ENCODE data around the gene FAM170B. TPM values are rescaled to one million over a fixed set of nuclear protein-coding genes. Genes with fewer than 3 reads are reported as not detected.
A peak's percentile ranks its signal among the peaks of the same experiment; 100 is the strongest.

The FAM170B gene
- total and polyA plus RNA-seq, 9 of the 15 experiments (the other 6 are each of a cell fraction or from before 2014, with no cell fraction given): 0.11 to 0.21 TPM; not detected in 7

GRCh38 chr10:49182776-49183175 lies 49.0 kb upstream of the FAM170B start (continued):
- TF ChIP-seq HINFP (tag; conservative IDR thresholded peaks at IDR 0.05; ENCODE audit: low read depth): no peak
- 0 out of 2 replicates have a peak, but pooled peaks have one; percentile 65 for TF ChIP-seq ZNF668 (CRISPR knock-in tag; IDR thresholded peaks at IDR 0.05)
- TF ChIP-seq, protein P1, sequence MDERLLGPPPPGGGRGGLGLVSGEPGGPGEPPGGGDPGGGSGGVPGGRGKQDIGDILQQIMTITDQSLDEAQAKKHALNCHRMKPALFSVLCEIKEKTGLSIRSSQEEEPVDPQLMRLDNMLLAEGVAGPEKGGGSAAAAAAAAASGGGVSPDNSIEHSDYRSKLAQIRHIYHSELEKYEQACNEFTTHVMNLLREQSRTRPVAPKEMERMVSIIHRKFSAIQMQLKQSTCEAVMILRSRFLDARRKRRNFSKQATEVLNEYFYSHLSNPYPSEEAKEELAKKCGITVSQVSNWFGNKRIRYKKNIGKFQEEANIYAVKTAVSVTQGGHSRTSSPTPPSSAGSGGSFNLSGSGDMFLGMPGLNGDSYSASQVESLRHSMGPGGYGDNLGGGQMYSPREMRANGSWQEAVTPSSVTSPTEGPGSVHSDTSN (CRISPR knock-in tag; IDR thresholded peaks at IDR 0.05; ENCODE audit: low read depth): no peak
- TF ChIP-seq, protein P1 (tag; conservative IDR thresholded peaks at IDR 0.05; ENCODE audit: low read depth): no peak
- TF ChIP-seq MIER1 (IDR thresholded peaks at IDR 0.05; ENCODE audit: low read depth): no peak
- TF ChIP-seq BHLHE40 (IDR thresholded peaks at IDR 0.05; ENCODE audit: low read length): no peak
- 0 out of 2 replicates have a peak, but pooled peaks have one; percentile 12 for TF ChIP-seq MYC (IDR thresholded peaks at IDR 0.05; ENCODE audit: low read depth, low read length)
- TF ChIP-seq MYC (CRISPR knock-in tag; IDR thresholded peaks at IDR 0.05; ENCODE audit: borderline replicate concordance, low read depth): no peak
- TF ChIP-seq CBFA2T3 (IDR thresholded peaks at IDR 0.05): peak; percentile 24; the same call in 1 of the 2 replicates
- no peak for TF ChIP-seq ATF2 (CRISPR knock-in tag; IDR thresholded peaks at IDR 0.05)
- TF ChIP-seq ZNF175 (CRISPR knock-in tag; IDR thresholded peaks at IDR 0.05; ENCODE audit: low read depth): no peak; the same call in 1 of the 2 replicates
- TF ChIP-seq, protein P2, sequence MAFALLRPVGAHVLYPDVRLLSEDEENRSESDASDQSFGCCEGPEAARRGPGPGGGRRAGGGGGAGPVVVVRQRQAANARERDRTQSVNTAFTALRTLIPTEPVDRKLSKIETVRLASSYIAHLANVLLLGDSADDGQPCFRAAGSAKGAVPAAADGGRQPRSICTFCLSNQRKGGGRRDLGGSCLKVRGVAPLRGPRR (CRISPR knock-in tag; IDR thresholded peaks at IDR 0.05): no peak
- TF ChIP-seq ZNF407 (IDR thresholded peaks at IDR 0.05; ENCODE audit: low read depth): no peak
- TF ChIP-seq BRCA1 (IDR thresholded peaks at IDR 0.05): no peak
- no peak for TF ChIP-seq BRCA1 (CRISPR knock-in tag; IDR thresholded peaks at IDR 0.05)

Data from K562 (cell line).